ENCODE measurements around the gene EYS.

- TF ChIP-seq FOXA1 (IDR thresholded peaks at IDR 0.05; ENCODE audit: borderline replicate concordance) (no peak), CEBPB (tag; IDR thresholded peaks at IDR 0.05) (no peak), CHD4 (IDR thresholded peaks at IDR 0.05; ENCODE audit: insufficient read depth, insufficient replicate concordance, low read depth, low read length, poor library complexity, severe bottlenecking) (no peak)
- TF ChIP-seq, protein P1, sequence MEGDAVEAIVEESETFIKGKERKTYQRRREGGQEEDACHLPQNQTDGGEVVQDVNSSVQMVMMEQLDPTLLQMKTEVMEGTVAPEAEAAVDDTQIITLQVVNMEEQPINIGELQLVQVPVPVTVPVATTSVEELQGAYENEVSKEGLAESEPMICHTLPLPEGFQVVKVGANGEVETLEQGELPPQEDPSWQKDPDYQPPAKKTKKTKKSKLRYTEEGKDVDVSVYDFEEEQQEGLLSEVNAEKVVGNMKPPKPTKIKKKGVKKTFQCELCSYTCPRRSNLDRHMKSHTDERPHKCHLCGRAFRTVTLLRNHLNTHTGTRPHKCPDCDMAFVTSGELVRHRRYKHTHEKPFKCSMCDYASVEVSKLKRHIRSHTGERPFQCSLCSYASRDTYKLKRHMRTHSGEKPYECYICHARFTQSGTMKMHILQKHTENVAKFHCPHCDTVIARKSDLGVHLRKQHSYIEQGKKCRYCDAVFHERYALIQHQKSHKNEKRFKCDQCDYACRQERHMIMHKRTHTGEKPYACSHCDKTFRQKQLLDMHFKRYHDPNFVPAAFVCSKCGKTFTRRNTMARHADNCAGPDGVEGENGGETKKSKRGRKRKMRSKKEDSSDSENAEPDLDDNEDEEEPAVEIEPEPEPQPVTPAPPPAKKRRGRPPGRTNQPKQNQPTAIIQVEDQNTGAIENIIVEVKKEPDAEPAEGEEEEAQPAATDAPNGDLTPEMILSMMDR (IDR thresholded peaks at IDR 0.05 in 2 of 3, conservative IDR thresholded peaks at IDR 0.05 in 1 of 3; ENCODE audit: insufficient read depth in 2 of 3, low read depth in 1 of 3, low read length in 3 of 3) = no peak
Measured at GRCh38 chr6:63745784-63746183, 1961.2 kb downstream of the EYS start.
